Smooth muscle cell (in vitro differentiated cells): ENCODE data around the gene KRTAP1-4. TPM values are rescaled to one million over a fixed set of nuclear protein-coding genes. Genes with fewer than 3 reads are reported as not detected.
A peak's percentile ranks its signal among the peaks of the same experiment; 100 is the strongest.

Experiments used
- DNase-seq: peaks from one replicate; lab custom pipeline; 2025; ENCODE audit not compliant: unreplicated experiment; lab: John Stamatoyannopoulos, UW
- H2AFZ ChIP-seq: fragments of 200-600 bp; sonication (generic); 2 replicates; pipeline ENCODE4 v1.6.0; 2016; ENCODE audit warnings: antibody characterized with exemption, low read depth, mild to moderate bottlenecking
- H3F3A ChIP-seq: fragments of 200-600 bp; sonication (generic); 2 replicates; pipeline ENCODE4 v1.6.0; 2017; ENCODE audit warnings: antibody characterized with exemption, low read depth
- H3K27ac ChIP-seq: fragments of 200-600 bp; sonication (generic); 2 replicates; pipeline ENCODE4 v1.5.1; 2016; ENCODE audit warnings: low read depth, mild to moderate bottlenecking
- H3K27me3 ChIP-seq: fragments of 200-600 bp; sonication (generic); 2 replicates; pipeline ENCODE4 v1.6.1; 2016; ENCODE audit warnings: low read depth, mild to moderate bottlenecking
- H3K36me3 ChIP-seq: fragments of 200-600 bp; sonication (generic); 2 replicates; pipeline ENCODE4 v1.5.1; 2016; ENCODE audit warnings: low read depth
- H3K4me1 ChIP-seq: fragments of 200-600 bp; sonication (generic); 2 replicates; pipeline ENCODE4 v1.5.1; 2016; ENCODE audit warnings: low read depth
- H3K4me2 ChIP-seq: fragments of 200-600 bp; sonication (generic); 2 replicates; pipeline ENCODE4 v1.6.0; 2016; ENCODE audit warnings: mild to moderate bottlenecking
- H3K4me3 ChIP-seq: fragments of 200-600 bp; sonication (generic); 2 replicates; pipeline ENCODE4 v1.5.1; 2016; ENCODE audit warnings: mild to moderate bottlenecking
- H3K79me2 ChIP-seq: fragments of 200-600 bp; sonication (generic); 2 replicates; pipeline ENCODE4 v1.6.0; 2016; ENCODE audit warnings: low read depth, mild to moderate bottlenecking
- H3K9ac ChIP-seq: fragments of 200-600 bp; sonication (generic); 2 replicates; pipeline ENCODE4 v1.6.0; 2016; ENCODE audit warnings: low read depth
- H3K9me3 ChIP-seq: fragments of 200-600 bp; sonication (generic); replicated peaks from 2 replicates; pipeline ENCODE4 v1.5.1; 2016; ENCODE audit warnings: low read depth
- H4K20me1 ChIP-seq: fragments of 200-600 bp; sonication (generic); 2 replicates; pipeline ENCODE4 v1.6.0; 2016; ENCODE audit warnings: low read depth
- WGBS: methylation state at CpG from one replicate; pipeline ENCODE4 v1.1.7; 2016; ENCODE audit warnings: low lambda C conversion rate; 5-methylcytosine and 5-hydroxymethylcytosine counted together
- polyA plus RNA-seq: library from polyadenylated mRNA; unstranded; fragments of >200 nt; fragmentation: Nextera tagmentation; extraction: Ambion mirVana; gene quantifications from 2 replicates; pipeline ENCODE4 v1.2.1, GENCODE V29; 2016
- small RNA-seq: library from RNA; depleted of rRNA; stranded (forward); fragments of <200 nt; gene quantifications from one replicate; pipeline ENCODE3, GENCODE V24; 2014
- total RNA-seq: library from RNA; depleted of rRNA; stranded (reverse); fragments of >200 nt; gene quantifications from 2 replicates; pipeline ENCODE4 v1.2.3, GENCODE V29; 2014
- TF ChIP-seq, protein P1 (sequence below): fragments of 200-600 bp; sonication (generic); IDR thresholded peaks from 2 replicates; pipeline ENCODE4 v1.5.1; 2017; ENCODE audit warnings: borderline replicate concordance, mild to moderate bottlenecking, antibody characterized with exemption; ENCODE audit not compliant: insufficient read depth, poor library complexity, severe bottlenecking

KRTAP1-4 gene
- total and polyA plus RNA-seq, 2 experiments from 2014 or later, result not detected

GRCh38 chr17:40981115-40981514 lies 48.9 kb downstream of the KRTAP1-4 start:
- Histone ChIP-seq H3K4me3 (no peak overlapping the region), H3K4me2 (peak overlapping the region; percentile 9)
- DNase-seq, result no peak

DNA sequence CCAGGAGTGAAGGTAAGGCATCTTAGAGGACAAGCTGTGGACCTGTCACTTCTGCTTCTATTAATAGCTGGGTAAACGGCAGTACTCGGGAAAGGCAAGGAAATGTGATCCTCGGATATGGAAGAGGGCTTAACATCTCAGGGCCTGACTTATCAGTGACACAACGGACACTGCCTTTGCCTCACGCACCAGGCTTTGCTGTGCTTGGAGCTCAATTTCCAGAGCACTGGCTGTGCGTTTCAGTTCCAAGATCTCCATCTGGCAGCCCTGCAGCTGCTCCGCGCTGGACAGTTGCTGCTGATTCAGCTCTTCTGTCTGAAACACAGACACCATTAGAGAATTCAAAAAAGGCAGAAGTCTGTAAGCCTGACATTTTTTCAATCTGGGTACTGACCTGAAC lies 49.4 kb downstream of the KRTAP1-4 start:
- no peaks in the 10 kb centered on the region for H3K9me3 ChIP-seq
- WGBS, result 9% methylated on average over 8 of the region's 8 CpGs
- peaks cover 7% of the 10 kb centered on the region for H3K4me1 ChIP-seq
- H3K4me2 ChIP-seq, result peak overlapping the region; percentile 9
- no peaks in the 10 kb centered on the region for H4K20me1 ChIP-seq
- TF ChIP-seq, protein P1, sequence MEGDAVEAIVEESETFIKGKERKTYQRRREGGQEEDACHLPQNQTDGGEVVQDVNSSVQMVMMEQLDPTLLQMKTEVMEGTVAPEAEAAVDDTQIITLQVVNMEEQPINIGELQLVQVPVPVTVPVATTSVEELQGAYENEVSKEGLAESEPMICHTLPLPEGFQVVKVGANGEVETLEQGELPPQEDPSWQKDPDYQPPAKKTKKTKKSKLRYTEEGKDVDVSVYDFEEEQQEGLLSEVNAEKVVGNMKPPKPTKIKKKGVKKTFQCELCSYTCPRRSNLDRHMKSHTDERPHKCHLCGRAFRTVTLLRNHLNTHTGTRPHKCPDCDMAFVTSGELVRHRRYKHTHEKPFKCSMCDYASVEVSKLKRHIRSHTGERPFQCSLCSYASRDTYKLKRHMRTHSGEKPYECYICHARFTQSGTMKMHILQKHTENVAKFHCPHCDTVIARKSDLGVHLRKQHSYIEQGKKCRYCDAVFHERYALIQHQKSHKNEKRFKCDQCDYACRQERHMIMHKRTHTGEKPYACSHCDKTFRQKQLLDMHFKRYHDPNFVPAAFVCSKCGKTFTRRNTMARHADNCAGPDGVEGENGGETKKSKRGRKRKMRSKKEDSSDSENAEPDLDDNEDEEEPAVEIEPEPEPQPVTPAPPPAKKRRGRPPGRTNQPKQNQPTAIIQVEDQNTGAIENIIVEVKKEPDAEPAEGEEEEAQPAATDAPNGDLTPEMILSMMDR, result no peak
- H3F3A ChIP-seq, result no peaks in the 10 kb centered on the region
- no peak overlapping the region for H3K27ac ChIP-seq
- DNase-seq, result peak; percentile 7
- no peak overlapping the region for H3K4me3 ChIP-seq
- no peak overlapping the region for H2AFZ ChIP-seq
- H3K36me3 ChIP-seq, result no peaks in the 10 kb centered on the region
- no peak overlapping the region for H3K9ac ChIP-seq
- no peaks in the 10 kb centered on the region for H3K79me2 ChIP-seq
- no peaks in the 10 kb centered on the region for H3K27me3 ChIP-seq

More at GRCh38 chr17:40981115-40981514, 48.9 kb downstream of the KRTAP1-4 start:
- no peaks in the 10 kb centered on the region for H3K9me3 ChIP-seq
- no peak overlapping the region for H3K9ac ChIP-seq
- 73% methylated on average over 5 of the region's 5 CpGs for WGBS
- H3F3A ChIP-seq, result no peaks in the 10 kb centered on the region
- no peaks in the 10 kb centered on the region for H3K36me3 ChIP-seq
- H3K4me1 ChIP-seq, result peaks cover 7% of the 10 kb centered on the region
- H3K27me3 ChIP-seq, result no peaks in the 10 kb centered on the region
- TF ChIP-seq, protein P1, result no peak
- H3K27ac ChIP-seq, result no peak overlapping the region
- H4K20me1 ChIP-seq, result no peaks in the 10 kb centered on the region
- no peak overlapping the region for H2AFZ ChIP-seq
- no peaks in the 10 kb centered on the region for H3K79me2 ChIP-seq

- H2AFZ ChIP-seq, result no peak overlapping the region
Observed at GRCh38 chr17:40980117-40980516, 49.9 kb downstream of the KRTAP1-4 start.

More at GRCh38 chr17:40980117-40980516, 49.9 kb downstream of the KRTAP1-4 start:
- no peak for DNase-seq
- H3F3A ChIP-seq, result no peaks in the 10 kb centered on the region
- H3K27me3 ChIP-seq, result no peaks in the 10 kb centered on the region
- no peaks in the 10 kb centered on the region for H3K79me2 ChIP-seq
- TF ChIP-seq, protein P1, result no peak
- WGBS, result 73% methylated on average over 3 of the region's 3 CpGs
- no peak overlapping the region for H3K4me2 ChIP-seq
- H3K4me1 ChIP-seq, result peaks cover 7% of the 10 kb centered on the region
- H3K9me3 ChIP-seq, result no peaks in the 10 kb centered on the region
- no peaks in the 10 kb centered on the region for H3K36me3 ChIP-seq
- H3K4me3 ChIP-seq, result no peak overlapping the region
- H4K20me1 ChIP-seq, result no peaks in the 10 kb centered on the region
- no peak overlapping the region for H3K27ac ChIP-seq
- no peak overlapping the region for H3K9ac ChIP-seq

Small RNA genes within 50 kb of the gene (small RNA-seq; reads per million reads assigned to genes)
- gene KRTAP3-4P, result not detected

Other genes starting within 250 kb of the KRTAP1-4 start
Only the 30 nearest of the 38 such genes appear.
- not detected in 2 replicates for gene KRT12, start 163.0 kb downstream of the KRTAP1-4 start, total RNA-seq
- gene KRT12, start 163.0 kb downstream of the KRTAP1-4 start, polyA plus RNA-seq, result not detected in 2 replicates
- not detected in 2 replicates for gene KRT20, start 145.0 kb downstream of the KRTAP1-4 start, total RNA-seq
- not detected in 2 replicates for gene KRT20, start 145.0 kb downstream of the KRTAP1-4 start, polyA plus RNA-seq
- 39.7 and 46.3 TPM in 2 replicates for gene KRT23, start 92.5 kb downstream of the KRTAP1-4 start, total RNA-seq
- gene KRT23, start 92.5 kb downstream of the KRTAP1-4 start, polyA plus RNA-seq, result 4.5 and 14.4 TPM in 2 replicates
- not detected in 2 replicates for gene KRT39, start 63.2 kb downstream of the KRTAP1-4 start, total RNA-seq
- gene KRT39, start 63.2 kb downstream of the KRTAP1-4 start, polyA plus RNA-seq, result not detected in 2 replicates
- gene KRT40, start 45.9 kb downstream of the KRTAP1-4 start, total RNA-seq, result not detected in 2 replicates
- gene KRT40, start 45.9 kb downstream of the KRTAP1-4 start, polyA plus RNA-seq, result not detected in 2 replicates
- not detected in 2 replicates for gene KRTAP3-3, start 36.0 kb downstream of the KRTAP1-4 start, total RNA-seq
- gene KRTAP3-3, start 36.0 kb downstream of the KRTAP1-4 start, polyA plus RNA-seq, result not detected in 2 replicates
- gene KRTAP3-2, start 30.3 kb downstream of the KRTAP1-4 start, total RNA-seq, result not detected in 2 replicates
- not detected in 2 replicates for gene KRTAP3-2, start 30.3 kb downstream of the KRTAP1-4 start, polyA plus RNA-seq
- gene KRTAP3-1, start 21.1 kb downstream of the KRTAP1-4 start, total RNA-seq, result 0.49 and 1.5 TPM in 2 replicates
- gene KRTAP3-1, start 21.1 kb downstream of the KRTAP1-4 start, polyA plus RNA-seq, result 0.29 and 1.8 TPM in 2 replicates
- gene KRTAP1-5, start 3.0 kb downstream of the KRTAP1-4 start, total RNA-seq, result 3.0 TPM in 1 of 2 replicates, not detected in the other
- gene KRTAP1-5, start 3.0 kb downstream of the KRTAP1-4 start, polyA plus RNA-seq, result 1.1 TPM in 1 of 2 replicates, not detected in the other
- gene KRTAP1-3, start 4.7 kb upstream of the KRTAP1-4 start, total RNA-seq, result not detected in 2 replicates
- not detected in 2 replicates for gene KRTAP1-3, start 4.7 kb upstream of the KRTAP1-4 start, polyA plus RNA-seq
- not detected in 2 replicates for gene KRTAP1-1, start 11.3 kb upstream of the KRTAP1-4 start, total RNA-seq
- not detected in 2 replicates for gene KRTAP1-1, start 11.3 kb upstream of the KRTAP1-4 start, polyA plus RNA-seq
- gene KRTAP2-1, start 17.1 kb upstream of the KRTAP1-4 start, total RNA-seq, result not detected in 2 replicates
- gene KRTAP2-1, start 17.1 kb upstream of the KRTAP1-4 start, polyA plus RNA-seq, result not detected in 2 replicates
- gene KRTAP2-2, start 25.0 kb upstream of the KRTAP1-4 start, total RNA-seq, result not detected in 2 replicates
- not detected in 2 replicates for gene KRTAP2-2, start 25.0 kb upstream of the KRTAP1-4 start, polyA plus RNA-seq
- gene KRTAP2-3, start 29.9 kb upstream of the KRTAP1-4 start, total RNA-seq, result 3.5 and 17.3 TPM in 2 replicates
- 21.0 and 71.9 TPM in 2 replicates for gene KRTAP2-3, start 29.9 kb upstream of the KRTAP1-4 start, polyA plus RNA-seq
- not detected in 2 replicates for gene KRTAP2-4, start 35.7 kb upstream of the KRTAP1-4 start, total RNA-seq
- 0.38 TPM in 1 of 2 replicates, not detected in the other for gene KRTAP2-4, start 35.7 kb upstream of the KRTAP1-4 start, polyA plus RNA-seq
- not detected in 2 replicates for gene KRTAP4-7, start 54.0 kb upstream of the KRTAP1-4 start, total RNA-seq
- gene KRTAP4-7, start 54.0 kb upstream of the KRTAP1-4 start, polyA plus RNA-seq, result not detected in 2 replicates
- gene KRTAP4-8, start 67.9 kb upstream of the KRTAP1-4 start, total RNA-seq, result not detected in 2 replicates
- 0.56 TPM in 1 of 2 replicates, not detected in the other for gene KRTAP4-8, start 67.9 kb upstream of the KRTAP1-4 start, polyA plus RNA-seq
- not detected in 2 replicates for gene KRTAP4-16, start 72.0 kb upstream of the KRTAP1-4 start, total RNA-seq
- not detected in 2 replicates for gene KRTAP4-16, start 72.0 kb upstream of the KRTAP1-4 start, polyA plus RNA-seq
- 1.7 TPM in 1 of 2 replicates, not detected in the other for gene KRTAP4-9, start 75.2 kb upstream of the KRTAP1-4 start, total RNA-seq
- gene KRTAP4-9, start 75.2 kb upstream of the KRTAP1-4 start, polyA plus RNA-seq, result not detected in 2 replicates
- gene KRTAP4-11, start 88.2 kb upstream of the KRTAP1-4 start, total RNA-seq, result not detected in 2 replicates
- not detected in 2 replicates for gene KRTAP4-11, start 88.2 kb upstream of the KRTAP1-4 start, polyA plus RNA-seq
- gene KRTAP4-12, start 94.0 kb upstream of the KRTAP1-4 start, total RNA-seq, result not detected in 2 replicates
- not detected in 2 replicates for gene KRTAP4-12, start 94.0 kb upstream of the KRTAP1-4 start, polyA plus RNA-seq
- gene KRTAP4-6, start 110.3 kb upstream of the KRTAP1-4 start, total RNA-seq, result not detected in 2 replicates
- not detected in 2 replicates for gene KRTAP4-6, start 110.3 kb upstream of the KRTAP1-4 start, polyA plus RNA-seq
- gene KRTAP4-5, start 119.6 kb upstream of the KRTAP1-4 start, total RNA-seq, result not detected in 2 replicates
- gene KRTAP4-5, start 119.6 kb upstream of the KRTAP1-4 start, polyA plus RNA-seq, result not detected in 2 replicates
- not detected in 2 replicates for gene KRTAP4-4, start 130.6 kb upstream of the KRTAP1-4 start, total RNA-seq
- not detected in 2 replicates for gene KRTAP4-4, start 130.6 kb upstream of the KRTAP1-4 start, polyA plus RNA-seq
- not detected in 2 replicates for gene KRTAP4-3, start 138.0 kb upstream of the KRTAP1-4 start, total RNA-seq
- not detected in 2 replicates for gene KRTAP4-3, start 138.0 kb upstream of the KRTAP1-4 start, polyA plus RNA-seq
- gene KRTAP4-2, start 148.0 kb upstream of the KRTAP1-4 start, total RNA-seq, result not detected in 2 replicates
- not detected in 2 replicates for gene KRTAP4-2, start 148.0 kb upstream of the KRTAP1-4 start, polyA plus RNA-seq
- gene KRTAP4-1, start 154.7 kb upstream of the KRTAP1-4 start, total RNA-seq, result not detected in 2 replicates
- not detected in 2 replicates for gene KRTAP4-1, start 154.7 kb upstream of the KRTAP1-4 start, polyA plus RNA-seq
- not detected in 2 replicates for gene KRTAP9-1, start 159.7 kb upstream of the KRTAP1-4 start, total RNA-seq
- not detected in 2 replicates for gene KRTAP9-1, start 159.7 kb upstream of the KRTAP1-4 start, polyA plus RNA-seq
- gene KRTAP9-2, start 196.5 kb upstream of the KRTAP1-4 start, total RNA-seq, result not detected in 2 replicates
- not detected in 2 replicates for gene KRTAP9-2, start 196.5 kb upstream of the KRTAP1-4 start, polyA plus RNA-seq
- gene KRTAP9-3, start 202.3 kb upstream of the KRTAP1-4 start, total RNA-seq, result not detected in 2 replicates
- gene KRTAP9-3, start 202.3 kb upstream of the KRTAP1-4 start, polyA plus RNA-seq, result not detected in 2 replicates